Ascending aorta (tissue), 2 donors: ENCODE measurements around the gene KCNMA1. TPM values are rescaled to one million over a fixed set of nuclear protein-coding genes. Genes with fewer than 3 reads are reported as not detected.

Experiments
- DNase-seq, 2 donors: peaks; one replicate each; pipeline ENCODE4 v3.0.0-alpha.2; 2019; ENCODE audit warnings: low spot score in 2 of 2
- H3K27ac ChIP-seq, 2 donors: fragments of 200-600 bp; sonication (generic); one replicate each; pipeline ENCODE4 v1.5.1; 2016 to 2017; ENCODE audit warnings: mild to moderate bottlenecking in 1 of 2
- H3K27me3 ChIP-seq: fragments of 200-600 bp; sonication (generic); one replicate; pipeline ENCODE4 v1.5.1; 2017
- H3K36me3 ChIP-seq, 2 donors: fragments of 200-600 bp; sonication (generic); one replicate each; pipeline ENCODE4 v1.5.1; 2016
- H3K4me1 ChIP-seq, 2 donors: fragments of 200-600 bp; sonication (generic); one replicate each; pipeline ENCODE4 v1.5.1; 2016 to 2017; ENCODE audit warnings: mild to moderate bottlenecking in 1 of 2
- H3K4me3 ChIP-seq, 2 donors: fragments of 200-600 bp; sonication (generic); one replicate each; pipeline ENCODE4 v1.5.1; 2016 to 2017; ENCODE audit warnings: mild to moderate bottlenecking in 1 of 2
- H3K9me3 ChIP-seq, 2 donors: fragments of 200-600 bp; sonication (generic); one replicate each; pipeline ENCODE4 v1.5.1; 2016
- CTCF ChIP-seq, 3 experiments: fragments of 200-600 bp in 2 of 3; fragments of 450-650 bp in 1 of 3; sonication (generic) in 2 of 3; IDR thresholded peaks; one replicate each; pipeline ENCODE4 v1.5.1; 2016 to 2019; ENCODE audit warnings: antibody characterized with exemption in 3 of 3, mild to moderate bottlenecking in 1 of 3, moderate library complexity in 1 of 3
- intact Hi-C: fragments of 100-400 bp; cut with DNase I; formaldehyde crosslinking; loops from one replicate; pipeline ENCODE4 v1.15.1; 2023
- total RNA-seq: library from RNA; depleted of rRNA; stranded (reverse); fragments of >200 nt; gene quantifications from one replicate; pipeline ENCODE4 v1.1.0, GENCODE V29; 2016

Gene KCNMA1
- total RNA-seq, 1 donor from 2014 or later, result 28.6 TPM

- TF ChIP-seq CTCF (IDR thresholded peaks at IDR 0.05), result no peak
- no peak overlapping the region for H3K27ac ChIP-seq
- H3K36me3 ChIP-seq, result peaks cover 0 to 4% of the 10 kb centered on the region in 2 donors
- no peaks in the 10 kb centered on the region for H3K4me1 ChIP-seq
- intact Hi-C loops, result no loop called here
- no peak overlapping the region for H3K4me3 ChIP-seq
- no peaks in the 10 kb centered on the region for H3K27me3 ChIP-seq
- DNase-seq, result no peak
- no peaks in the 10 kb centered on the region for H3K9me3 ChIP-seq
Measured at GRCh38 chr10:76973091-76974016, 664.3 kb downstream of the KCNMA1 start.

GRCh38 chr10:76972541-76972940 is 665.1 kb downstream of the KCNMA1 start:
- peaks cover 4 to 6% of the 10 kb centered on the region in 2 donors for H3K36me3 ChIP-seq
- TF ChIP-seq CTCF (IDR thresholded peaks at IDR 0.05), result no peak
- no peak for DNase-seq
- no peak overlapping the region for H3K27ac ChIP-seq
- intact Hi-C loops, result no loop called here
- no peaks in the 10 kb centered on the region for H3K4me1 ChIP-seq
- no peaks in the 10 kb centered on the region for H3K27me3 ChIP-seq
- no peak overlapping the region for H3K4me3 ChIP-seq
- H3K9me3 ChIP-seq, result no peaks in the 10 kb centered on the region

GRCh38 chr10:76971547-76972170 is 665.9 kb downstream of the KCNMA1 start:
- Histone ChIP-seq H3K27me3 (no peaks in the 10 kb centered on the region), H3K36me3 (peaks cover 4 to 7% of the 10 kb centered on the region in 2 donors), H3K27ac (no peak overlapping the region), H3K4me3 (no peak overlapping the region), H3K9me3 (no peaks in the 10 kb centered on the region), H3K4me1 (no peaks in the 10 kb centered on the region)
- DNase-seq, result no peak
- TF ChIP-seq CTCF (IDR thresholded peaks at IDR 0.05), result no peak
- intact Hi-C loops, result no loop called here

- intact Hi-C loops, result no loop called here
- Histone ChIP-seq H3K27ac (no peak overlapping the region), H3K36me3 (peaks cover 4 to 7% of the 10 kb centered on the region in 2 donors), H3K4me1 (no peaks in the 10 kb centered on the region), H3K4me3 (no peak overlapping the region), H3K27me3 (no peaks in the 10 kb centered on the region), H3K9me3 (no peaks in the 10 kb centered on the region)
- TF ChIP-seq CTCF (IDR thresholded peaks at IDR 0.05), result no peak
- no peak for DNase-seq
Measured at GRCh38 chr10:76970711-76971519, 666.7 kb downstream of the KCNMA1 start.

GRCh38 chr10:76969366-76969948 is 668.2 kb downstream of the KCNMA1 start:
- DNase-seq, result no peak
- H3K4me1 ChIP-seq, result no peaks in the 10 kb centered on the region
- H3K27me3 ChIP-seq, result no peaks in the 10 kb centered on the region
- peaks cover 4 to 7% of the 10 kb centered on the region in 2 donors for H3K36me3 ChIP-seq
- H3K4me3 ChIP-seq, result no peak overlapping the region
- H3K9me3 ChIP-seq, result no peaks in the 10 kb centered on the region
- TF ChIP-seq CTCF (IDR thresholded peaks at IDR 0.05), result no peak
- intact Hi-C loops, result no loop called here
- H3K27ac ChIP-seq, result no peak overlapping the region
